ENCODE data around the gene MMP27.

The MMP27 gene

DNA sequence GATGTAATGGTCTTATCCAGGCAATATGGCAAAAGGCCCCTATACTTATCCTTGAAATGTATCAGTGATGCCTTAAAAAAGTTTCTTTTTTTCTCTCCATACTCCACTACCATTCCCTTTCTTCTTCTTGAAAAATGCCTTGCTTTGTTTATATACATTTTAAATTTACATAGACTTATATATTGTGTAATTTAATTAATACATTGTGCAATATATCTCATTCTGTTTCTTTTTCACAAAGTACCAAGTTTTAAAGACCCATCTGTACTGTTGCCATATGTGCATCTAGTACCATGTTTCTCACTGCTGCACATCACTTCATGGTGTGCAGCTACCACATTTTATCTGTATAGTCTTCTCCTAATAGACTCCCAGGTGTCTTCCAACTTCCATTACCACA lies 11.7 kb upstream of the MMP27 start:
- Mint-ChIP-seq H3K4me1 (no peaks in the 10 kb centered on the region), H3K9me3 (no peaks in the 10 kb centered on the region), H3K4me3 (no peak overlapping the region), H3K27ac (no peak overlapping the region), H3K36me3 (no peaks in the 10 kb centered on the region), H3K27me3 (peaks cover 14% of the 10 kb centered on the region)

GRCh38 chr11:102716527-102716926 lies 11.0 kb upstream of the MMP27 start:
- Mint-ChIP-seq H3K36me3 (no peaks in the 10 kb centered on the region), H3K4me3 (no peak overlapping the region)

GRCh38 chr11:102712137-102712536 lies 6.6 kb upstream of the MMP27 start:
- no peaks in the 10 kb centered on the region for H3K9me3 Mint-ChIP-seq
- no peak overlapping the region for H3K27ac Mint-ChIP-seq
- H3K36me3 Mint-ChIP-seq, result no peaks in the 10 kb centered on the region
- H3K4me1 Mint-ChIP-seq, result no peaks in the 10 kb centered on the region
- peaks cover 6% of the 10 kb centered on the region for H3K27me3 Mint-ChIP-seq
- no peak overlapping the region for H3K4me3 Mint-ChIP-seq

More at GRCh38 chr11:102716527-102716926, 11.0 kb upstream of the MMP27 start:
- Mint-ChIP-seq H3K27me3 (peaks cover 13% of the 10 kb centered on the region), H3K4me1 (no peaks in the 10 kb centered on the region), H3K27ac (no peak overlapping the region), H3K9me3 (no peaks in the 10 kb centered on the region)

- Mint-ChIP-seq H3K4me3 (no peak overlapping the region), H3K4me1 (no peaks in the 10 kb centered on the region), H3K27ac (no peak overlapping the region), H3K36me3 (no peaks in the 10 kb centered on the region), H3K27me3 (peaks cover 3% of the 10 kb centered on the region), H3K9me3 (no peaks in the 10 kb centered on the region)
These were observed 3.8 kb upstream of the MMP27 start for GRCh38 chr11:102709201-102709945.

GRCh38 chr11:102708654-102709053 lies 3.1 kb upstream of the MMP27 start:
- Mint-ChIP-seq H3K9me3 (no peaks in the 10 kb centered on the region), H3K27ac (no peak overlapping the region), H3K27me3 (peaks cover 1% of the 10 kb centered on the region), H3K4me1 (no peaks in the 10 kb centered on the region), H3K4me3 (no peak overlapping the region), H3K36me3 (no peaks in the 10 kb centered on the region)

DNA sequence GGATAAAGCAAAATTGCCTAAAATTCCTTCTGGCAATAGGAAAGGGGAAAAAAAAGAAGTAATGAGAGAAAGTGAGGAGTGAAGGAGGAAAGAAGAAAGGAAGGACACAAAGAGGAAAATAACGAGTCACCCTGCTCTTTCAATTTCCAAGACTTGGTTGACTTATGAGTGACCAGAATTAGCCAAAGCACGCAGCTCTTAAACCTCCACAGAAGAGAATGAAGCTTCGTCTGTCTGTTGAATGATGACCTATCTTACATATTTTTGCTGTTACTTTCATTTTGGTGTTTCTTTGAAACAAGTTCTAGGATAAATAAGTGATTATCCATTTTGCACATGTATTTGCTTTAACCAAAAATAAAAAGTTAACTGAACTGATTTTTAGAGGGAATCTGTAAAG lies 728 bp downstream of the MMP27 start:
- Mint-ChIP-seq H3K36me3 (no peaks in the 10 kb centered on the region), H3K27ac (no peak overlapping the region), H3K4me3 (no peak overlapping the region), H3K9me3 (no peaks in the 10 kb centered on the region), H3K4me1 (no peaks in the 10 kb centered on the region), H3K27me3 (no peaks in the 10 kb centered on the region)

GRCh38 chr11:102703826-102704493 lies 1.6 kb downstream of the MMP27 start:
- H3K4me1 Mint-ChIP-seq, result no peaks in the 10 kb centered on the region
- no peak overlapping the region for H3K27ac Mint-ChIP-seq
- H3K9me3 Mint-ChIP-seq, result no peaks in the 10 kb centered on the region
- no peaks in the 10 kb centered on the region for H3K36me3 Mint-ChIP-seq
- H3K4me3 Mint-ChIP-seq, result no peak overlapping the region
- no peaks in the 10 kb centered on the region for H3K27me3 Mint-ChIP-seq

DNA sequence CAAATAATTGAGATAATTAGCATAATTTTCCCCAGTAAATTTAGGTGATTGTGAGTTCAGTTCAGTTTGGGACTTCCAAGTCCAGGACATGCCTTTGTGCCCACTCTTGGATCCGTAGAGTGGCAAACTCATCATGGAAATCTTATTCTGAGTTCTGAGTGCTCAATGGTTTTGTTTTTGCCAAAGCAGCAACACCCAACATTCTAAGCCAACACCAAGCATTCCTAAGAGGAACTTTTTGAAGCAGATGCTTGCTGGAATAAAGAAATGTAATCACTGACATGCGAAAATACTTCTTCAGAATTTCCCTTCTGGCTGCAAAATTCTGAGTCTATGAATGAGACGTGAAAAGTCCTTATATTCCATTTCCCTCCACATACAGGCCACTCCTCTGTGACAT lies 10.4 kb downstream of the MMP27 start:
- H3K4me1 Mint-ChIP-seq, result no peaks in the 10 kb centered on the region
- H3K27ac Mint-ChIP-seq, result no peak overlapping the region
- peaks cover 6% of the 10 kb centered on the region for H3K27me3 Mint-ChIP-seq
- no peaks in the 10 kb centered on the region for H3K36me3 Mint-ChIP-seq
- H3K4me3 Mint-ChIP-seq, result no peak overlapping the region
- H3K9me3 Mint-ChIP-seq, result no peaks in the 10 kb centered on the region

DNA sequence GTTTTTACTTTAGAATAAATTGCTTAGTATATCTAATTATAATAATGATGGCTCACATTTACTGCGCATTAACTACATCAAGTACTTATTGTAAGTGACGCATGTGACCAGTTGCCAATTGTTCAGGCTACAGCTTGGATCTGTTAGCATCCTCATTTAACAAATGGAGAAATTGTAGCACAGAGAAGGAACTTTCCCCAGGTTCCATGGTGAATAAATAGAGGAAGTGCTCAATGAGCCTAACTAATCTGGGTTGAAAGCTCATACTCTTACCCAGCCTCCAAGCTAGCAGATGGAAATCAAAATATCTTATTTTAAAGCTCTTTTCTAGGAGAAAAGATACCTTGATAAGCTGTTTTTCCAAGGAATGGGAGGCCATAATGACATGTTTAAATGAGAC lies 19.8 kb downstream of the MMP27 start:
- H3K4me1 Mint-ChIP-seq, result no peaks in the 10 kb centered on the region
- H3K9me3 Mint-ChIP-seq, result no peaks in the 10 kb centered on the region
- peaks cover 20% of the 10 kb centered on the region for H3K27me3 Mint-ChIP-seq
- H3K27ac Mint-ChIP-seq, result no peak overlapping the region
- no peak overlapping the region for H3K4me3 Mint-ChIP-seq
- H3K36me3 Mint-ChIP-seq, result no peaks in the 10 kb centered on the region

- H3K4me1 Mint-ChIP-seq, result no peaks in the 10 kb centered on the region
- no peak overlapping the region for H3K4me3 Mint-ChIP-seq
- H3K36me3 Mint-ChIP-seq, result no peaks in the 10 kb centered on the region
- H3K27ac Mint-ChIP-seq, result no peak overlapping the region
- H3K27me3 Mint-ChIP-seq, result peaks cover 20% of the 10 kb centered on the region
- H3K9me3 Mint-ChIP-seq, result no peaks in the 10 kb centered on the region
These were observed 20.2 kb downstream of the MMP27 start for GRCh38 chr11:102685338-102685737.

DNA sequence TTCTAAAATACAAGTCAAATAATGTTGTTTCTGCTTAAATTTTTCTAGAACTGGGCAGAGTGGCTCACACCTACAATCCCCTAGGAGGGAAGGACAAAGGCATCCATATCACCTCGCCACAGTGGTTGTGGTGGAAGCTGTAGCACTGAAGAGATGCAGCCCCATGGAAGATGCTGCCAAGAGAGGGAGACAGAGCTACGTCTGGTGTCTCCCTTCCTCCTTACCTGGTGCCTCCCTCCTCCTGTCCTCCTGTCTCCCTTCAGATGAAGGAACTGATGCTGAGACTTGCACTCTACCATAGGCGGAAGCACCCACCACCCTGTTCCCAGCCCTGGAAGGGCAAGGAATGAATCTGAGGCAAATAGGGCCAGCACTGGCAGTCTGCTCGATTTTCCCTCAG lies 22.3 kb downstream of the MMP27 start:
- peaks cover 27% of the 10 kb centered on the region for H3K27me3 Mint-ChIP-seq
- no peaks in the 10 kb centered on the region for H3K9me3 Mint-ChIP-seq

DNA sequence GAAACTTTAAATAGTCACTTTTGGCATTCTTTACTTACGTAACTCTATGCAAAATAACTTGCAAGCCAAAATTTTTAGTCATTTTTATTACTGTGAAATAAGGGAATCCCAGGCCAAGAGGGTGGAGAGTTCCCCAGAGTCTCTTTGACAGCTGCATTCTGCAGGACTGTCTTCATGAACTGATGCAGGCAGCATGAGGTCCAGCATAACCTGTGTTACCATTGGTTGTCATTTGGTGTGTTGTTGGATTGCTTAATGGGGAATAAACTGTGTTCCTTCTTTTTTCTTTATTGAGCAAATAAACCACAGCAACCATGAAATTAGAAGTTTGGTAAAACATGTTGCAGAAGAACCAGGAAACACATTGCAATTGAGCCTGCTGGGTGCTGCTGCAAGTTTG lies 24.6 kb downstream of the MMP27 start:
- Mint-ChIP-seq H3K27ac (no peak overlapping the region), H3K27me3 (peaks cover 22% of the 10 kb centered on the region), H3K36me3 (no peaks in the 10 kb centered on the region), H3K4me3 (no peak overlapping the region), H3K9me3 (no peaks in the 10 kb centered on the region), H3K4me1 (no peaks in the 10 kb centered on the region)

More for the DNA sequence above, 22.3 kb downstream of the MMP27 start:
- Mint-ChIP-seq H3K36me3 (no peaks in the 10 kb centered on the region), H3K4me3 (no peak overlapping the region), H3K4me1 (no peaks in the 10 kb centered on the region), H3K27ac (no peak overlapping the region)

DNA sequence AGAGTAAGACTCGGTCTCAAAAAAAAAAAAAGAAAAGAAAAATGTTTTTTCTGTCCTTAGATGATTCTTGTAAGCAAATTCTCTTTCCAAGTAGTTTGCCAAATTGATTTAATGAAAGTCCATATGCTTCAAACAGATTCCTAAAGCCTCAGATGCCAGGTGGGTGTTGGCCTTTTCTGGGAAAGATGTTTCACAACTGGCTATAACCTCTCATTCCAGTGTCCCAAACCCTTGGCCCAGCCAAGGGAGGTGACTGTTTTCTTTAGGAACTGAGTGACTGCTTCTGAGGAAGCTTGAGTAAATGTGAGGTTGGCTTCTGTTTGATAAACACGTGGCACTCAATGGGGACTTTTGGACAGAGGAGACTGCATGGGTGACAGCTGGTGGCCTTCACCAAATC lies 27.5 kb downstream of the MMP27 start:
- H3K27ac Mint-ChIP-seq, result no peak overlapping the region
- no peaks in the 10 kb centered on the region for H3K36me3 Mint-ChIP-seq
- no peaks in the 10 kb centered on the region for H3K4me1 Mint-ChIP-seq
- no peak overlapping the region for H3K4me3 Mint-ChIP-seq
- H3K27me3 Mint-ChIP-seq, result peaks cover 16% of the 10 kb centered on the region
- H3K9me3 Mint-ChIP-seq, result no peaks in the 10 kb centered on the region

GRCh38 chr11:102676084-102676483 lies 29.5 kb downstream of the MMP27 start:
- no peak overlapping the region for H3K27ac Mint-ChIP-seq
- no peaks in the 10 kb centered on the region for H3K9me3 Mint-ChIP-seq
- H3K27me3 Mint-ChIP-seq, result peaks cover 12% of the 10 kb centered on the region
- no peaks in the 10 kb centered on the region for H3K4me1 Mint-ChIP-seq
- H3K4me3 Mint-ChIP-seq, result no peak overlapping the region
- no peaks in the 10 kb centered on the region for H3K36me3 Mint-ChIP-seq

GRCh38 chr11:102669664-102670063 lies 35.9 kb downstream of the MMP27 start:
- Mint-ChIP-seq H3K36me3 (no peaks in the 10 kb centered on the region), H3K9me3 (no peaks in the 10 kb centered on the region), H3K27ac (no peak overlapping the region), H3K27me3 (peaks cover under 1% of the 10 kb centered on the region), H3K4me3 (no peak overlapping the region), H3K4me1 (no peaks in the 10 kb centered on the region)

- no peak overlapping the region for H3K4me3 Mint-ChIP-seq
- H3K27me3 Mint-ChIP-seq, result no peaks in the 10 kb centered on the region
- H3K36me3 Mint-ChIP-seq, result no peaks in the 10 kb centered on the region
- H3K27ac Mint-ChIP-seq, result no peak overlapping the region
- no peaks in the 10 kb centered on the region for H3K4me1 Mint-ChIP-seq
- H3K9me3 Mint-ChIP-seq, result no peaks in the 10 kb centered on the region
These were observed 39.1 kb downstream of the MMP27 start for GRCh38 chr11:102666331-102666957.

Measured in activated naive CD4-positive, alpha-beta T cell treated with anti-CD3 and anti-CD28 coated beads, Interleukin-2, amount 50 U/mL, for 24 hours (primary cell).